Activated CD8-positive, alpha-beta memory T cell treated with anti-CD3 and anti-CD28 coated beads, Interleukin-2, amount 10 ng/mL, durations not matched to agents 7 days and 5 days (primary cell): ENCODE data around the gene SLC22A13. TPM values are rescaled to one million over a fixed set of nuclear protein-coding genes. Genes with fewer than 3 reads are reported as not detected.
"Not testable (repeated sequence)": the region's sequence is repeated elsewhere in the genome, so short reads cannot be mapped to it uniquely, and the experiment has no call there.

ENCODE experiments used
- ATAC-seq: fragments of 150-1000 bp; cut with Tn5 transposase; one replicate; pipeline ENCODE4 v1.10.0; 2021; ENCODE audit warnings: moderate library complexity
- CTCF ChIA-PET: fragments of 350-600 bp; sonication (Branson Sonifier 250); formaldehyde crosslinking; loops from one replicate; lab custom pipeline; 2021; ENCODE audit warnings: antibody characterized with exemption; lab: Charles Lee
- DNase-seq: peaks from one replicate; pipeline ENCODE4 v3.0.0-alpha.2; 2020
- H3K27ac Mint-ChIP-seq: one replicate; pipeline ENCODE4 v1.8.0; 2021; ENCODE audit warnings: mild to moderate bottlenecking, mixed read lengths
- H3K27me3 Mint-ChIP-seq: one replicate; pipeline ENCODE4 v1.8.0; 2021; ENCODE audit warnings: mixed read lengths
- H3K36me3 Mint-ChIP-seq: one replicate; pipeline ENCODE4 v1.8.0; 2021; ENCODE audit warnings: mild to moderate bottlenecking, mixed read lengths
- H3K4me1 Mint-ChIP-seq: one replicate; pipeline ENCODE4 v1.8.0; 2021; ENCODE audit warnings: mixed read lengths
- H3K4me3 Mint-ChIP-seq: one replicate; pipeline ENCODE4 v1.8.0; 2021; ENCODE audit warnings: mild to moderate bottlenecking, moderate library complexity, mixed read lengths
- H3K9me3 Mint-ChIP-seq: one replicate; pipeline ENCODE4 v1.8.0; 2022; ENCODE audit warnings: low read depth, mixed read lengths
- total RNA-seq, 2 experiments: library from RNA; stranded (reverse); gene quantifications; one replicate each; pipeline ENCODE4 v1.2.3, GENCODE V29; 2021

Gene SLC22A13
- total RNA-seq, 2 experiments from 2014 or later, result 0.47 to 1.1 TPM

DNA sequence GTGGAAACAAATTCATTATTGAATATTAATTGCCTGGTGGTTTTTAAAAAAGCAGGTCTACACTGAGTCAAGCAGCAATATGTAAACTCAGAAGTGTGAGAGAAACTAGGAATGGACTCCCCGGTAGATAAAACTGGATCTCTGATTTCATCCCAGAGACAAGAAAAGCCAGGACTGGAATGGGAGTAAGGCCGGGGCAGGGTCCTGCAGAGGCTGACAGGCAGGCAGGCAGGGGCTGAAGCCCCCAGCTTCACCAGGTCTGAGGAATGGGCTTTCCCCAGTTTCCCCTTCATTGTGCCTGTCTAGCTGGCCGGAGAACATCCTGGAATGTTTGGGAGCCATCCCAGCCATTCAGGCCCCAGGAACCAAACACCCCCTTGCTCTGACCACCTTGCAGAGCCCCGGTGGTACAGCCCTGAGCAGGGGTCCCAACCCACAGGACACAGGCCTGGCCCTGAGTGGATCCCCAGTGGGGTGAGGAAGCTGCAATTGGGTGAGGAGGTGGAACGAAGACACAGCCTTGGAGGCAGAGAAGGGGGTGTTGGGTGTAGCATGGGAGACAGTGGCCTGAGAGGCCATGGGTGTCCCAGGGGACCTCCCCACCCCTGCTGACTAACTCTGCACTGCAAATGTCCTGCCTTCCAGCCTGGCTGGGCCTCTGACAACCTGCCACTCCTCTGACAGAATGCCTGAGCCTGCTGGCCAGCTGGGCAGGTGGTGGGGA lies 49.3 kb downstream of the SLC22A13 start:
- DNase-seq, result no peak
- ATAC-seq, result no peak
- no peaks in the 10 kb centered on the region for H3K4me1 Mint-ChIP-seq
- H3K9me3 Mint-ChIP-seq, result no peaks in the 10 kb centered on the region
- no peak overlapping the region for H3K27ac Mint-ChIP-seq
- CTCF ChIA-PET, result no interaction called here
- H3K36me3 Mint-ChIP-seq, result no peaks in the 10 kb centered on the region
- H3K4me3 Mint-ChIP-seq, result no peak overlapping the region
- peaks cover 3% of the 10 kb centered on the region for H3K27me3 Mint-ChIP-seq

DNA sequence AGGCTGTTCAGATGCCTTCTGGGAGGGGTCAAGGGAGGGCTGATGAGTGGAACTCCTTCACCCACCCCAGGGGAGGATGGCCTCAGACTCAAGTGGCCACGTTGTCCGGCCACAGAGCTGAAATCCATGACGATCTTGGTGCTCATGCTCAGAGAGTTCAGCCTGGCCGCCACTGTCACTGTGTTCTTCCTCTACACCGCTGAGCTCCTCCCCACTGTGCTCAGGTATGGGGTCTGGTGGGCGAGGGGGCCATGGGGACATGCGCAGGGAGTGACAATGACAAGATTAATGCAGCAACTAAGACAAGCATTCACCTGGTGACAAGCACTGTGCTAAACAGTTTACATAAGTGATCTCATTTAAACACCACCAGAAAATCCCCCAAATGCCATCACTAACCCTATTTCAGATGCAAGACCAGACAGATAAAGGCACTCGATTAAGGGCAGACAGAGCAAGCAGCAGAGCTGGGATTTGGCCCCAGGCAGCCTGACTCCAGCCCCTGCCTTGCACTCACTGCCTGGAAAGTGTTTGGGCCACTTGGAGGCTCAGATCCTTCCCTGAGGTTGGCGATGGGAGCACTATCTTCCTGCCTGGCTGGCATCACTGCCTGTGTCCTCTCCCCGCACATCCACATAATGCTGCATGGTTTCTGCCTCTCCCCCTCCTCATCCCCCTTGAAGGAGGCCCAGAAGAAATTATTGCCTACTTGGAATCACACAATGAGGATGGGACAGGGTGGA lies 50.0 kb downstream of the SLC22A13 start:
- Mint-ChIP-seq H3K4me1 (no peaks in the 10 kb centered on the region), H3K9me3 (no peaks in the 10 kb centered on the region), H3K27ac (no peak overlapping the region), H3K4me3 (no peak overlapping the region), H3K27me3 (peaks cover 2% of the 10 kb centered on the region), H3K36me3 (no peaks in the 10 kb centered on the region)
- DNase-seq, result no peak
- no peak for ATAC-seq
- CTCF ChIA-PET, result no interaction called here

DNA sequence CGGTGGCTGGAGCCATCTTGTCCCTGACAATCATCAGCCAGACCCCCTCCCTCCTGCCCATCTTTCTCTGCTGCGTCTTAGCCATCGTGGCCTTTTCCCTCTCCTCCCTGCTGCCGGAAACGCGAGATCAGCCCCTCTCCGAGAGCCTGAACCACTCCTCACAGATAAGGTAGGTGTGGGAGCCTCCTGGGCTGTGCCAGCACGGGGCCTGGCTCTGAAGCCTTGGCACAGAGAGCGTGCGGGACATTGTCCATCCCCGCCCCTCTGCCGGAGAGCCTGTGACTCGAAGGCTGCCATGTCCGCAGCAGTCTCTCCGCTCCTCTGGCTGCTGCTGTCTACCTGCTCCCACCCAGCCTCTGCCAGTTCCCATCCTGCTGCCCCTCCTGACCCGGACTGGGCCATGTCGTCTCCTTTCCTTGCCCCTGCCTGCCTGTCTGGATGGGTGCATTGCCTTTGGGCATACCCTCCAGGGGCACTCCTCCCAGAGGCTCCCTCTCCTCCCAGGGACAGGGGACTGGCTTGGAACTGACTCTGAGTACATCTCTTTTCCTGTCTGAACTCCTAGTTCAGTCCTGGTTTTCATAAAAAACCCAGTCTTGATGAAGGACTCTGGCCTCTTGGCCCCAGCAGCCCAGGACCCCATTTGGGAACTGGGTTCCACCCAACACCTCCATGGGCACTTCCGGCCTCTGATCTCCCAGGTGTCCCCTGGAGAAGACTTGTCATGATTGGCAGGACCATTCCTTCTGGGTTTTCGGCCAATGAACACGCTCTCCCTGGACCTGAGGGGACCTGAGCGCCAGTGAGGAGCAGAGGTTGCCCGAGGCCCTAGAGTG lies 51.0 kb downstream of the SLC22A13 start:
- no peaks in the 10 kb centered on the region for H3K36me3 Mint-ChIP-seq
- H3K4me3 Mint-ChIP-seq, result no peak overlapping the region
- peaks cover 4% of the 10 kb centered on the region for H3K27me3 Mint-ChIP-seq
- H3K27ac Mint-ChIP-seq, result no peak overlapping the region
- no peak for ATAC-seq
- H3K9me3 Mint-ChIP-seq, result no peaks in the 10 kb centered on the region
- no peak for DNase-seq
- CTCF ChIA-PET, result no interaction called here
- H3K4me1 Mint-ChIP-seq, result no peaks in the 10 kb centered on the region

DNA sequence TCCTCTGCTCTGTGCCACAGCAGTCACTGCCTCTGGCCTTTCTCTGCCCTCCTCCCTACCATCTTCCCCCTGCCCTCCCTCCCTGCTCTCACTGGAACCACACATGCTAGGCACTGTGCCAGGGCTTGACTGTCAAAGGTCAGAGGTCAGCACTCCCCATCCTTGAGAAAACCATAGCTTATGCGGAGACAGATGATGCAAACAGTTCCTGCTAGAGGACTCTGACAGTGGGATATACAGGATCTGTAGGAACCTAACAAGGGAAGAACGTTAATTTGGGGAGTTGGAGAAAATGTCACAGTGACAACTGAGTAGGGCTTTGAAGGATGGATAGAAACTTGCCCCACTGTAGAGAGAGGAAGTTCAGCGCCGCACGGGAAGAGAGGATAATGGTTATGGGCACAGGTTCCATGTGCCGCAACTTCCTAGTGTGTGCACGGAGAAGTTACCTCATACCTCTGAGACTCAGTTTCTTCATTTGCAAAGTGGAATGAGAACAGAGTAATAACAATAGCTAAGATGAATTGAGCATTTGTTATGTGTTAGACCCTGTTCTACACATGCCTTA lies 51.7 kb downstream of the SLC22A13 start:
- peaks cover 5% of the 10 kb centered on the region for H3K27me3 Mint-ChIP-seq
- H3K4me1 Mint-ChIP-seq, result no peaks in the 10 kb centered on the region
- CTCF ChIA-PET, result no interaction called here
- no peaks in the 10 kb centered on the region for H3K36me3 Mint-ChIP-seq
- no peaks in the 10 kb centered on the region for H3K9me3 Mint-ChIP-seq
- ATAC-seq, result no peak
- H3K27ac Mint-ChIP-seq, result no peak overlapping the region
- no peak for DNase-seq
- no peak overlapping the region for H3K4me3 Mint-ChIP-seq

DNA sequence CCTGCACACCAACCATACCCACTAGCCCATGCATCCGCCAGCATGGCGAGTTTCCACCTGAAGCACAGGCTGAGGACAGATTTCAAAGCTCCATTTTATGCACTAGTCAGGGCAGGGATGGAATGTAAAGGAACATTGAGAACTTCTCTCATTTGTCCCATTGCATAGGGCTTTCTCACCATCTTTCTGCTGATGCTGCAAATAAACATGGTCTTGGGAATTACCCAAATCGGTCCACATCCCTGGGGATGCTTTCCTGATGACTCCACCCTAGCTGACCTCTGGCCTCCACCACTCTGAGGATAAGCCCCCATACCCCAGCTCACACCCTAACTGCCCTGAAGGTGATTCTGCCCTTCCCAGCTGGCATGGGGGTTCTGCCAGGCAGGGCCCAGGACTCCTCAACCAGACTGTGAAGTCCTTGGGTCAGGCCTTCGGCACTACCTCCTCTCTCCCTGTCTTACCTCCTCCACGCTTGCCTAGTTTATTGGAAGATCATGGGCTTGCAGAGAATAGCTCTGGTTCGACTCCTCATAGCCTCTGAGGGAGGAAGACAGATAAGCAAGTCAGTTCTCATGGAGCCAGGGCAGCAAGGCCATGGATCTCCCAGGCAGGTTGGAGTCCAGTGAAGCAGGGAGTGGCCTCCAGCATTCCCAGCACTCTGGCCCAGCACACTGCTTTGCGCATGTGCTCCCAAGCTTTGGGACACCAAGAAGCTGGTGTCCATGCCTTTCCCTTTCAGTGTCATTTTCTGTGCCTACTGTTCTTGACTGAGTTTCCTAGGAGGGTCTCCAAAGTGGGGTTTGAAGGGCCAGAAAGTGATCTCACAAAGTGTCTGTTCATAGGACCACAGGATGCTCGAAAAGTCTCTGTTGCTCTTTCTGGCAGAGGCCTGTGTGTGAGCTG lies 53.4 kb downstream of the SLC22A13 start:
- Mint-ChIP-seq H3K4me3 (no peak overlapping the region), H3K27ac (no peak overlapping the region), H3K36me3 (no peaks in the 10 kb centered on the region), H3K9me3 (no peaks in the 10 kb centered on the region), H3K27me3 (peaks cover 9% of the 10 kb centered on the region), H3K4me1 (no peaks in the 10 kb centered on the region)
- CTCF ChIA-PET, result no interaction called here
- no peak for ATAC-seq
- DNase-seq, result no peak

DNA sequence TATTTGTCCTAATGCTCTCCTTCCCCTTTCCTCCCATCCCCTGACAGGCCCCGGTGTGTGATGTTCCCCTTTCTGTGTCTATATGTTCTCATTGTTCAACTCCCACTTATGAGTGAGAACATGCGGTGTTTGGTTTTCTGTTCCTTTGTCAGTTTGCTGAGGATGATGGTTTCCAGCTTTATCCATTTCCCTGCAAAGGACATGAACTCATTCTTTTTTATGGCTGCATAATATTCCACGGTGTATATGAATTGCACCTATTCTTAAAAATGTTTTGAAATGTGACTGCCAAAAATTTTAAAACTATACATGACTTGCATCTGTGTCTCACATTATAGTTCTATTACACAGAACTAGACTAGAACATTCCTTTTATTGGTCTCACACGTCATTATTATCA lies 55.0 kb downstream of the SLC22A13 start:
- H3K9me3 Mint-ChIP-seq, H3K4me1 Mint-ChIP-seq, H3K36me3 Mint-ChIP-seq, ATAC-seq, DNase-seq, CTCF ChIA-PET, H3K4me3 Mint-ChIP-seq, H3K27ac Mint-ChIP-seq: not testable (repeated sequence)
- H3K27me3 Mint-ChIP-seq, result peaks cover 12% of the 10 kb centered on the region

DNA sequence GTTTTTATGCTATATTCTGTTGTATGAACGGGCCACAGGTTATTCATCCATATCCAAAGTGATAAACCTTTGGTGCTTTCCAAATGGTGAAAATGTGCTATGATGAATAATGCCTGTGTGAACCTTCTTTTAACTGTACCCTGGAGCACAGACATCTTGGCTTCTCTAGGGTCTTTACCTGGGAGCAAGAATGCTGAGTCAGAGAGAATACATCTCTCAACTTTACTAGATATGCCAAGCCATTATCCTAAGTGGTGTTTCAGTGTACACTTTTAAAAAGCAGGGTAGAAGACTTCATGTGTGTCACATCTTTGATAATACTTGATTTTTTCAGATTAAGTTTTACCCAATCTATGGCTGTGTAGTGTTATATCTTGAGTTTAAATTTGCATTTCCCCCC lies 57.4 kb downstream of the SLC22A13 start:
- ATAC-seq, result no peak
- CTCF ChIA-PET, result no interaction called here
- no peaks in the 10 kb centered on the region for H3K36me3 Mint-ChIP-seq
- no peaks in the 10 kb centered on the region for H3K9me3 Mint-ChIP-seq
- H3K27ac Mint-ChIP-seq, result no peak overlapping the region
- no peak overlapping the region for H3K4me3 Mint-ChIP-seq
- H3K27me3 Mint-ChIP-seq, result peaks cover 12% of the 10 kb centered on the region
- DNase-seq, result no peak
- peaks cover 4% of the 10 kb centered on the region for H3K4me1 Mint-ChIP-seq

DNA sequence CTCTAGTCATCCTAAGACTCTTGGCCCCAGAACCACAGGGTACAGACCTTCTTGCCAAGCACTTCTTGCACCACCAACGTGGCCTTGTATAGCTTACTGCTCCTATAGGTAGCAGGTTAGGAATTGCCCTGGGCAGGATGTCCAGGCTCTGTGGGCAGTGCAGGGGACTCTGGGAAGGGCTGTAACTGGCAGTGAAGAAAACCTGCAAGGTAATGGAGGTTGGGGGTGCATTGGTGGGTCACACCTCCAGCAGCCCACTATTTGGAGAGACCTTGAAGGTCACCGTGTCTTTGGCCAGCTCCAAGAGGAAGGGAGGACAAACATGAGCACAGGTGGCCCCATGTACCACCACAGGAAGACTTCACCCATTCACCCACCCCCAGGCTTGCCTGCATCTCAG lies 59.6 kb downstream of the SLC22A13 start:
- Mint-ChIP-seq H3K9me3 (no peaks in the 10 kb centered on the region), H3K4me3 (no peak overlapping the region), H3K4me1 (peaks cover 4% of the 10 kb centered on the region), H3K27me3 (peaks cover 12% of the 10 kb centered on the region), H3K36me3 (no peaks in the 10 kb centered on the region), H3K27ac (no peak overlapping the region)
- ATAC-seq (no peak), DNase-seq (no peak)
- CTCF ChIA-PET, result no interaction called here

DNA sequence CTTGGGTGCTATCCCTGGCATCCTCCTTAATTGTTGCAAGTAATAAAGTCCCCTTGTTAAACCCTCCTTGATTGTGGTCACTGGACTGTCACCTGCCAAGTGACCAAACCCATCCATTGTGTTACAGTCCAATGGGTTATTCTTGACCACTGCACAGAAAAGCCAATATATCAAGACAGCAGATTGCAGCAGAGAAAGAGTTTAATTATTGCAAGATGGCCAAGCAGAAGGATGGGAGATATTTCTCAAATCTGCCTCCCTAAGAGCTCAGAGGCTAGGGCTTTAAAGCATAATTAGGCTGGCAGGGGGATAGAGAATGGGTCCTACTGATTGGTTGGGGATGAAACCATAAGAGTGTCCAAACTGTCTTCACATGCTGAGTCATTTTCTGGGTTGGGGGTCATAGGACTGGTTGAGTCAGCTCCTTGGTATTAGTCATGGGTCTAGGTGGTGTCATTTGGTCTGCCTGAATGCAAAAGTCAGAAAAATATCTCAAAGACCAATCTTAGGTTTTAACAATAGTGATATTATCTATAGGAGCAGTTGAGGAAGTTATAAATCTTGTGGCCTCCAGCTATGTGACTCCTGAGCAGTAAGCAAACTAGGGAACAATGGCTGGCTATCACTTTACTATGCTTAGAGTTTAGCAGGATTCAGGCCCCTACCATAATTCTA lies 61.9 kb downstream of the SLC22A13 start:
- peaks cover 6% of the 10 kb centered on the region for H3K27me3 Mint-ChIP-seq
- CTCF ChIA-PET, result interaction anchor here (2.1 kb wide), 1 partner anchor 19 kb away, joined by 11 read pairs; the partner anchor contains the start of gene XYLB
- H3K4me1 Mint-ChIP-seq, result peaks cover 4% of the 10 kb centered on the region
- H3K9me3 Mint-ChIP-seq, result no peaks in the 10 kb centered on the region
- no peak overlapping the region for H3K4me3 Mint-ChIP-seq
- H3K27ac Mint-ChIP-seq, result no peak overlapping the region
- peak; percentile 49 for ATAC-seq
- no peak for DNase-seq
- H3K36me3 Mint-ChIP-seq, result no peaks in the 10 kb centered on the region

Other genes with a start within 250 kb of the SLC22A13 start
- 10 to 100 TPM; 12.3 to 20.6 TPM for gene PLCD1, start 236.2 kb upstream of the SLC22A13 start, total RNA-seq
- gene DLEC1, start 226.6 kb upstream of the SLC22A13 start, total RNA-seq, result 1 to 10 TPM in 1 of 2 experiments, under 1 TPM in 1; 0.26 to 1.1 TPM
- gene ACAA1, start 128.7 kb upstream of the SLC22A13 start, total RNA-seq, result 10 to 100 TPM; 91.3 to 91.7 TPM
- gene MYD88, start 127.2 kb upstream of the SLC22A13 start, total RNA-seq, result 10 to 100 TPM; 69.3 to 70.3 TPM
- 10 to 100 TPM; 47.8 to 56.3 TPM for gene OXSR1, start 100.3 kb upstream of the SLC22A13 start, total RNA-seq
- gene SLC22A14, start 16.5 kb downstream of the SLC22A13 start, total RNA-seq, result not detected
- gene XYLB, start 81.0 kb downstream of the SLC22A13 start, total RNA-seq, result 1 to 10 TPM; 5.2 to 6.9 TPM
- gene ACVR2B, start 188.1 kb downstream of the SLC22A13 start, total RNA-seq, result 1 to 10 TPM; 4.6 to 6.4 TPM
- gene EXOG, start 230.5 kb downstream of the SLC22A13 start, total RNA-seq, result 10 to 100 TPM; 19.7 to 23.8 TPM